ENCODE data around the gene ST6GAL1. TPM values are rescaled to one million over a fixed set of nuclear protein-coding genes. Genes with fewer than 3 reads are reported as not detected.

The ST6GAL1 gene
- total and polyA plus RNA-seq, 2 of the 4 experiments (the other 2 are of a cell fraction) = 1.4 to 2.9 TPM

- Histone ChIP-seq H3K79me1 (ENCODE audit: low read depth in 1 of 2, low read length in 2 of 2) (no peaks in the 10 kb centered on the region), H2AK9ac (replicated peaks; ENCODE audit: low read depth, low read length, poor library complexity) (no peak overlapping the region), H3K9ac (ENCODE audit: low read depth, low read length) (no peak overlapping the region), H2BK15ac (ENCODE audit: low read depth, low read length) (no peak overlapping the region), H3K4me1 (ENCODE audit: control insufficient read depth, insufficient read depth, low read length) (no peaks in the 10 kb centered on the region; the same call in 1 of the 2 replicates), H2AK5ac (ENCODE audit: low read depth, low read length) (no peak overlapping the region), H3K27ac (ENCODE audit: insufficient read depth, low read length) (no peak overlapping the region), H4K5ac (ENCODE audit: low read depth, low read length) (no peak overlapping the region), H3K4ac (ENCODE audit: low read depth, low read length) (no peak overlapping the region), H3K14ac (replicated peaks; ENCODE audit: low read depth, low read length) (no peak overlapping the region), H3K36me3 (ENCODE audit: control insufficient read depth, insufficient read depth, low read length) (no peaks in the 10 kb centered on the region), H3K18ac (ENCODE audit: low read depth, low read length) (no peak overlapping the region), H2BK120ac (ENCODE audit: low read depth, low read length) (no peak overlapping the region), H2BK5ac (ENCODE audit: low read depth, low read length, poor library complexity, severe bottlenecking) (no peak overlapping the region), H4K8ac (ENCODE audit: low read depth in 2 of 2, low read length in 2 of 2) (no peak overlapping the region), H3K4me3 (ENCODE audit: insufficient read depth, low read depth, low read length) (no peak overlapping the region), H3K9me1 (ENCODE audit: insufficient read depth, low read length) (no peaks in the 10 kb centered on the region; the same call in 1 of the 2 replicates), H3K23ac (ENCODE audit: low read depth, low read length) (no peak overlapping the region), H2AFZ (replicated peaks; ENCODE audit: low read length, poor library complexity) (no peak overlapping the region), H4K20me1 (ENCODE audit: insufficient read depth, low read length) (no peaks in the 10 kb centered on the region), H3K56ac (ENCODE audit: extremely low read depth, insufficient read depth, low read length) (no peak overlapping the region), H3K9me3 (ENCODE audit: control insufficient read depth, insufficient read depth, low read length) (no peaks in the 10 kb centered on the region), H3K27me3 (ENCODE audit: control insufficient read depth, insufficient read depth, low read length) (no peaks in the 10 kb centered on the region), H4K91ac (ENCODE audit: insufficient read depth, low read depth, low read length) (no peak overlapping the region), H2BK20ac (ENCODE audit: low read depth, low read length) (no peak overlapping the region), H3K4me2 (ENCODE audit: low read depth, low read length) (no peak overlapping the region)
- intact Hi-C loops (cut with micrococcal nuclease) (no loop called here), dilution Hi-C loops (cut with HindIII; ENCODE audit: low sequenced_read_pairs, unreplicated experiment) (no loop called here), in situ Hi-C loops (cut with MboI; ENCODE audit: low sequenced_read_pairs) (no loop called here)
- ATAC-seq (ENCODE audit: low read depth) (no peak), DNase-seq (no peak)
- TF ChIP-seq RFX5 (IDR thresholded peaks at IDR 0.05; ENCODE audit: low read depth, low read length) = no peak
- no peak for TF ChIP-seq MXI1 (IDR thresholded peaks at IDR 0.05; ENCODE audit: borderline replicate concordance, low read depth, low read length)
- TF ChIP-seq SMC3 (IDR thresholded peaks at IDR 0.05; ENCODE audit: low read depth, low read length) = no peak
- no peak for TF ChIP-seq MAZ (IDR thresholded peaks at IDR 0.05; ENCODE audit: borderline replicate concordance, low read depth, low read length)
- TF ChIP-seq RAD21 (IDR thresholded peaks at IDR 0.05; ENCODE audit: low read length) = no peak
- no peak for TF ChIP-seq CHD1 (IDR thresholded peaks at IDR 0.05; ENCODE audit: low read depth, low read length)
- TF ChIP-seq USF2 (IDR thresholded peaks at IDR 0.05; ENCODE audit: low read depth, low read length) = no peak
- no peak for TF ChIP-seq NFE2L2 (IDR thresholded peaks at IDR 0.05; ENCODE audit: low read depth, low read length)
- no TSS peak for BruUV-seq (replicated peaks)
- ChIA-PET CTCF (interaction anchor here (0.9 kb wide), 2 partner anchors 11 to 77 kb away, joined by 3 to 5 read pairs; no protein-coding TSS in a partner anchor), POLR2A (ENCODE audit: unreplicated experiment) (no interaction called here)
- no CpG with 5 or more reads among the region's 2 CpGs for WGBS, 2 experiments (ENCODE audit: extremely low coverage in 2 of 2, insufficient read length in 1 of 2)
Measured at GRCh38 chr3:187084580-187084979, 154.3 kb downstream of the ST6GAL1 start.
